ENCODE measurements around the gene NACAD. TPM values are rescaled to one million over a fixed set of nuclear protein-coding genes. Genes with fewer than 3 reads are reported as not detected.

Gene NACAD
- total and polyA plus RNA-seq, 2 of the 4 experiments (the other 2 are of a cell fraction), result 0.54 to 2.2 TPM

GRCh38 chr7:45064047-45064725 lies 24.6 kb downstream of the NACAD start:
- H3K27me3 ChIP-seq (ENCODE audit: control insufficient read depth, insufficient read depth, low read length), result no peaks in the 10 kb centered on the region
- no peak overlapping the region for H3K4me3 ChIP-seq (ENCODE audit: insufficient read depth, low read depth, low read length)
- H3K9me1 ChIP-seq (ENCODE audit: insufficient read depth, low read length), result peaks cover 16% of the 10 kb centered on the region
- no peaks in the 10 kb centered on the region for H3K9me3 ChIP-seq (ENCODE audit: control insufficient read depth, insufficient read depth, low read length)
- no peak overlapping the region for H2BK15ac ChIP-seq (ENCODE audit: low read depth, low read length)
- no peak overlapping the region for H2AK5ac ChIP-seq (ENCODE audit: low read depth, low read length)
- no peak overlapping the region for H2AK9ac ChIP-seq (replicated peaks; ENCODE audit: low read depth, low read length, poor library complexity)
- no peak overlapping the region for H2BK5ac ChIP-seq (ENCODE audit: low read depth, low read length, poor library complexity, severe bottlenecking)
- CTCF ChIA-PET, result no interaction called here
- in situ Hi-C loops (cut with MboI; ENCODE audit: low sequenced_read_pairs), result no loop called here
- no peak overlapping the region for H3K27ac ChIP-seq (ENCODE audit: insufficient read depth, low read length)
- H3K4me1 ChIP-seq (ENCODE audit: control insufficient read depth, insufficient read depth, low read length), result no peaks in the 10 kb centered on the region
- no peak overlapping the region for H3K4ac ChIP-seq (ENCODE audit: low read depth, low read length)
- no peak overlapping the region for H2AFZ ChIP-seq (replicated peaks; ENCODE audit: low read length, poor library complexity)
- no TSS peak for BruUV-seq (replicated peaks)
- no peak for TF ChIP-seq MAZ (IDR thresholded peaks at IDR 0.05; ENCODE audit: borderline replicate concordance, low read depth, low read length)
- no peak for TF ChIP-seq MXI1 (IDR thresholded peaks at IDR 0.05; ENCODE audit: borderline replicate concordance, low read depth, low read length)
- TF ChIP-seq USF2 (IDR thresholded peaks at IDR 0.05; ENCODE audit: low read depth, low read length), result no peak
- no peak for TF ChIP-seq CEBPB (IDR thresholded peaks at IDR 0.05; ENCODE audit: low read depth, low read length)
- no peak for TF ChIP-seq CHD1 (IDR thresholded peaks at IDR 0.05; ENCODE audit: low read depth, low read length)
- H3K14ac ChIP-seq (replicated peaks; ENCODE audit: low read depth, low read length), result no peak overlapping the region
- no peak overlapping the region for H2BK120ac ChIP-seq (ENCODE audit: low read depth, low read length)
- dilution Hi-C loops (cut with HindIII; ENCODE audit: low sequenced_read_pairs, unreplicated experiment), result no loop called here
- no peak overlapping the region for H2BK20ac ChIP-seq (ENCODE audit: low read depth, low read length)
- no peak overlapping the region for H3K23ac ChIP-seq (ENCODE audit: low read depth, low read length)
- peaks cover 38% of the 10 kb centered on the region for H3K36me3 ChIP-seq (ENCODE audit: control insufficient read depth, insufficient read depth, low read length)
- H4K20me1 ChIP-seq (ENCODE audit: insufficient read depth, low read length), result peaks cover 22% of the 10 kb centered on the region; the same call in 1 of the 2 replicates
- WGBS, 2 experiments (ENCODE audit: extremely low coverage in 2 of 2, insufficient read length in 1 of 2), result 89% methylated on average over 10 of the region's 16 CpGs; no CpG with 5 or more reads in 1 of the 2 experiments
- no peak overlapping the region for H3K4me2 ChIP-seq (ENCODE audit: low read depth, low read length)
- no peak overlapping the region for H4K91ac ChIP-seq (ENCODE audit: insufficient read depth, low read depth, low read length)
- peaks cover 36 to 74% of the 10 kb centered on the region in 2 experiments for H3K79me1 ChIP-seq (ENCODE audit: low read depth in 1 of 2, low read length in 2 of 2)
- H4K5ac ChIP-seq (ENCODE audit: low read depth, low read length), result no peak overlapping the region
- DNase-seq, result no peak
- intact Hi-C loops (cut with micrococcal nuclease), result no loop called here
- no peak overlapping the region for H3K9ac ChIP-seq (ENCODE audit: low read depth, low read length)
- no peak for ATAC-seq (ENCODE audit: low read depth)
- H4K8ac ChIP-seq (ENCODE audit: low read depth in 2 of 2, low read length in 2 of 2), result no peak overlapping the region
- no peak overlapping the region for H3K18ac ChIP-seq (ENCODE audit: low read depth, low read length)
- H3K56ac ChIP-seq (ENCODE audit: extremely low read depth, insufficient read depth, low read length), result no peak overlapping the region
- POLR2A ChIA-PET (ENCODE audit: unreplicated experiment), result no interaction called here
